ENCODE measurements around the gene RAD51B.

DNA sequence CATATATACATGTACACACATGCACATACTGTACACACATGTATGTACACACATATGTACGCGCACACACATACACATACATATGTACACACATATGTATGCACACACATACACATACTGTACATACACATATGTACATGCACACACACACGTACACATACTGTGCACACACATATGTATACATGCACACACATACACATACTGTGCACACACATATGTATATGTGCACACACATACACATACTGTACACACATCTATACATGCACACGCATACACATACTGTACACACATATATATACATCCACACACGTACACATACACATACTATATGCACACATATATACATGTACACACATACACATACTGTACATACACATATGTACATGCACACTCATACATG is 853.9 kb downstream of the RAD51B start:
- TF ChIP-seq, protein P1, sequence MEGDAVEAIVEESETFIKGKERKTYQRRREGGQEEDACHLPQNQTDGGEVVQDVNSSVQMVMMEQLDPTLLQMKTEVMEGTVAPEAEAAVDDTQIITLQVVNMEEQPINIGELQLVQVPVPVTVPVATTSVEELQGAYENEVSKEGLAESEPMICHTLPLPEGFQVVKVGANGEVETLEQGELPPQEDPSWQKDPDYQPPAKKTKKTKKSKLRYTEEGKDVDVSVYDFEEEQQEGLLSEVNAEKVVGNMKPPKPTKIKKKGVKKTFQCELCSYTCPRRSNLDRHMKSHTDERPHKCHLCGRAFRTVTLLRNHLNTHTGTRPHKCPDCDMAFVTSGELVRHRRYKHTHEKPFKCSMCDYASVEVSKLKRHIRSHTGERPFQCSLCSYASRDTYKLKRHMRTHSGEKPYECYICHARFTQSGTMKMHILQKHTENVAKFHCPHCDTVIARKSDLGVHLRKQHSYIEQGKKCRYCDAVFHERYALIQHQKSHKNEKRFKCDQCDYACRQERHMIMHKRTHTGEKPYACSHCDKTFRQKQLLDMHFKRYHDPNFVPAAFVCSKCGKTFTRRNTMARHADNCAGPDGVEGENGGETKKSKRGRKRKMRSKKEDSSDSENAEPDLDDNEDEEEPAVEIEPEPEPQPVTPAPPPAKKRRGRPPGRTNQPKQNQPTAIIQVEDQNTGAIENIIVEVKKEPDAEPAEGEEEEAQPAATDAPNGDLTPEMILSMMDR (IDR thresholded peaks at IDR 0.05; ENCODE audit: low read length): no peak
- TF ChIP-seq EZH2 (optimal IDR thresholded peaks at IDR 0.05; ENCODE audit: low read depth, low read length): no peak
- no peak for TF ChIP-seq EZH2phosphoT487 (IDR thresholded peaks at IDR 0.05; ENCODE audit: low read length)
